UCSD-AML1 (cell line): ENCODE results near the gene CPT1C.

Experiments
- DNase-seq: peaks from one replicate; lab custom pipeline; 2025; ENCODE audit not compliant: unreplicated experiment; lab: John Stamatoyannopoulos, UW

The CPT1C gene

DNA sequence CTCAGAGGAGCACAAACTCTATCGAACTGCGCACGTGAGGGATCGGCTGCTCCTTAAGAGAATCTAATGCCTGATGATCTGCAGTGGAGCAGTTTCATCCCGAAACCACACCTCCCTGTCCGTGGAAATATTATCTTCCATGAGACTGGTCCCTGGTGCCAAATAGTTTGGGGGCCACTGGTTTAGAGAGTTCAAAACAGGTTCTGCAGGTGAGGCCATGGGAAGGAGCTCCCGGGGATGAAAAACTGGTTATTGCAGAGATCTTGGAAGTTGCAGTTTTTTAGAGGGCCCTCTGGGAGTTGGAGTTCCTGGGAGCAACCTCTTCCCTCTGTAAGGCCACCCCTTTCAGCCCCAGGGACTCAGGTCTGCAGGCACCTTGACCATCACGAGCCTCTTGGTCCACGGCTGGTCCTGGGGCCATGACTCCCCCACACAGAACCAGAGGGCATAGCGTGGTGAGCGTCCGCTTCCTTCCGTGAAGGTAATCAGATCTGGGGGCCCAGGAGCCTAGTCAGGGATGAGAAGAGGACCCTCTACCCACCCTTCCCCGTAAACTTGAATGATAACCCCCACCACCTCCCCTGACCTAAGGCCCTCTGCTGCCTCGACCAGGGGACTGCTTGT is 30.5 kb upstream of the CPT1C start:
- DNase-seq, result no peak

GRCh38 chr19:49662011-49662410 is 28.9 kb upstream of the CPT1C start:
- no peak for DNase-seq

DNA sequence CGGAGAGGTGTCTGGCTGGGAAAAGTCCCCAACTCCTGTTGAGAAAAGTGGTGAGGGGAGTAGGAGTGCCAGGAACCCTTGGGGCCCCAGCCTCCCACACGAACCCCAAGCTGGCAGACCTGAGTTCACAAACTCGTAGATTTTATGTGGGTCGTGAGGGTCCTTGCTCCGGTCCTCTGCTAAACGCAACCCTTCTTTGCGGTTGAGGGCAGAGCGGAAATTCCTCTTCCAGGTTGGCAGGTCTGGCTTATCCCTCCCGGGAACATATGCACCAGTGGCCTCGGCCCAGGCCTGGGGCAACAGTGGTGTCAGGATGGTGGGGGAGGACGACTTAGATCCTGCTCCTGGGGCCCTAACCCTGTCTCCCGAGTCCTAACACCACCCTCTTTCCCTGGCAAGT is 27.7 kb upstream of the CPT1C start:
- no peak for DNase-seq

GRCh38 chr19:49664171-49665035 is 26.5 kb upstream of the CPT1C start:
- DNase-seq, result peak; percentile 85

- DNase-seq, result no peak
Measured at GRCh38 chr19:49665036-49665350, 25.9 kb upstream of the CPT1C start.

DNA sequence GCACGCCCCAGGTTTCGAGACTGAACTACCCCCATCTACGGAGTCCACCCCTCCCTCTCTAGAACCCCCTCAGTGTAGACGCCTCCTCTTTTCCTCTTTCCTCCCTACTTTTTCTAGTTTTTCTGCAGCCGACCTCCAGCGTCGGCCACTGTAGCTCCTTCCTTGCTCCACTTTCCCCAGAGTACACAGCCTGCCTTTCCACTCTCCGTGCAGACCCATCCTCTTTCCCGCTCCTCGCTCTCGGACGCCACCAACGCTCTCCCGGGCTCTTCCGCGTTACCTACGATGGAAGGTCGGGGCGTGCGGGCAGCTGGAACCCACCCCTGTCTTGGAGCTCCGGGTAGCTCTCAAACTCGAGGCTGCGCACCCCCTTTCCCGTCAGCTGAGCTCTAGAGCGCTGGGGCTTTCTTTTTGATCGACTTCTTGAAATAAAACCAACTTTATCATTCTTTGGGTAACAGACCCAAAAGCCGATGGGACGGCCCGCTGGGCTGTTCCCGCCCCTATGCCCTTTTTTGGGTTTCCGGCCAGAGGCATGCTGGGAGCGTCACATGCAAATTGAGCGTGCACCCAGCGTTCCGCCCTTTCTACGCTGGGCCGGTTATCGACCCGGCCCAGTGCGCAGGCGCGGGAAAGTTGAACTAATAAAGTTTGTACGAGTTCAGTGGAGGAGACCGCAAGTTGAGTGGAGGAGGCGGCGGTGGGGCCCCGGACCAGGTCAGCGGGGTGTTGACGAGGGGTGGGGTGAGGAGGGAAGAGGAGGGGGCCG is 25.4 kb upstream of the CPT1C start, which contains the start of the genes BCL2L12 and IRF3:
BCL2L12 (plus strand) TSS at position 583 of the 769 bp plus-strand sequence. CDS start 760 bp downstream, outside the sequence.
IRF3 (minus strand) TSS at position 507 of the 769 bp plus-strand sequence. CDS start 1,019 bp downstream, outside the sequence.
- peak; percentile 96 for DNase-seq

DNA sequence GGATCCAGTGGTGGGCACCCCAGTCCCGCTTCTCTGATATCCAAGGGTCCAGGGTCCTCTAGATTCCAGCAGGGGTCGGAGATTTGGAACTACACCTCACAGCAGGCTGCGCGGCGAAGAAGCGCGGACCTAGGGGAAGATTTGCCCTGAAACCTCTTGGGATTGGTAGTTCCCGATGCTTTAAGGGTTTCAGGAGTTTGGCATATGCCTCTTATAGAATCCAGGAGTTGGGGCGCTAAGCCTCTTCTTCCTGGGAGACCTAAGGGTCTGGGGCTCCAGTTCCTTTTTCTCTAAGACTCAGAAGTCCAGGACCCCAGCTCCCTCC is 24.8 kb upstream of the CPT1C start:
- DNase-seq, result no peak

DNA sequence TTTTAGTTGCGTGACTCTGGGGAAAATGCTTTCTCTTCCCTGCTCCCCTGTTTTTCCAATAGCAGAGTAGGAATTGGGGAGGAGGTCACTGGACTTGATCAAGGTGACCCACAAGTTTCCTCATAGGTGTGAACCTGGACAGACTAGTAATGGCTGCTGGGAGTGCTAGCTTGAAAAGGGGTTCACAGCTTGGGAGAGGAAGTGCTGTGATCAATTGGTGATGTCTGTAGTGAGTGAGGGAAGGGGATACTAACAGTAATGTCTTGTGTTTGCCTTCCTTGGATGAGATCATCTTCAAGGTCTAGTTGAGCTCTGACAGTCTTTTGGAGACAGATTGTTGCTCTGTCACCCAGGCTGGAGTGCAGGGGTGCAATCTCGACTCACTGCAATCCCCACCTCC is 23.4 kb upstream of the CPT1C start:
- no peak for DNase-seq

DNA sequence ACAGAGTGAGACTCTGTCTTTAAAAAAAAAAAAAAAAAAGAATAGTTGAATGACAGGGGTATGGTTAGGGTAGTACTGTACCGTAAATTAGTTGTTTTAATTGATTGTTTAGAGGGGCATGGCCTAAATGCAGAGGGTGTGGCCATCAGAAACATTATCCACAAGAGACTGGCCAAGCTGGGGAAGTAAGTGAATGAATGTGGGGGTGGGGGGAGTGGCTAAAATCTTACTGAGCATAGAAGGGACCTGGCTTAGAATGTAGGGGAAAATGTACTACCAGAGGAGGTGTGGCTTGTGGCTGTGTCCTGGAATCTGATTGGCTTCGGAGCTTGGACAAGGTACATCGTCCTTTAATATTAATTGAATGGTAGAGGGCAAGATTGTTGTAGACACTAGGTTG is 21.4 kb upstream of the CPT1C start:
- no peak for DNase-seq

DNA sequence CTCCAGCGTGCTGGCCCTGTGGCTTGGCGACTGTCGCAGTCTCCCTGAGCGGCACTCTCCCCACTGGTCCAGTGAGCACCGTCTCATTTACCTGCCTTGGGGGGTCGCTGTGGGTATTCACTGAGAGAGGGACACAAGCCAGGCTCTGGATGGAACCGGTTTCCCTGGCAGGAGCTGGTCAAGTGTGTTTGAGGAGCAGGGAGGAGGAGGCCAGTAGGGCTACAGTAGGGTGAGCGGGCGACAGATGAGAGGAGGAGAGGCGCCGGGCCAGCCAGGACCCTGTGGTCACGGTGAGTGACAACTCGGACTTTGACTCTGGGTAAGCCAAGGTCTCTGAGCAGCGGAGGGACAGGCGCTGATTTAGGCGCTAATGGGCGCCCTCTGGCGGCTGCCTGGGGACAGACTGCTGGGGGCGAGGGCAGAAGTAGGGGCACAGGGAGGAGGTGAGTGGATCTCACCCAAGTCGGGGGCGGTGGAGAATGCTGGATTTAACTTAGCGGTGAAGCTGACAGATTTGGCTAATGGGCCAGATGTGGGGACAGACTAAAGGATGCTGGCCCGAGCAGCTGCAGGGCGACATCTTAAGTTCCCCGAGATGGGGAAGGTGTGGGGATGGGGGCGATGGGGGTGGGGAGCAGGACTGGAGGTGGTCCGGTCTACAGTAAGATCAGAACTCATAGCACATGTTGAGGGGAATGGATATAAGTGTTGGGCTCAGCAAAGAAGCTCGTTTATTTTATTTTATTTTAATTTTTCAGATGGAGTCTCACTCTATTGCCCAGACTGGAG is 18.6 kb upstream of the CPT1C start:
- DNase-seq, result peak; percentile 64

DNA sequence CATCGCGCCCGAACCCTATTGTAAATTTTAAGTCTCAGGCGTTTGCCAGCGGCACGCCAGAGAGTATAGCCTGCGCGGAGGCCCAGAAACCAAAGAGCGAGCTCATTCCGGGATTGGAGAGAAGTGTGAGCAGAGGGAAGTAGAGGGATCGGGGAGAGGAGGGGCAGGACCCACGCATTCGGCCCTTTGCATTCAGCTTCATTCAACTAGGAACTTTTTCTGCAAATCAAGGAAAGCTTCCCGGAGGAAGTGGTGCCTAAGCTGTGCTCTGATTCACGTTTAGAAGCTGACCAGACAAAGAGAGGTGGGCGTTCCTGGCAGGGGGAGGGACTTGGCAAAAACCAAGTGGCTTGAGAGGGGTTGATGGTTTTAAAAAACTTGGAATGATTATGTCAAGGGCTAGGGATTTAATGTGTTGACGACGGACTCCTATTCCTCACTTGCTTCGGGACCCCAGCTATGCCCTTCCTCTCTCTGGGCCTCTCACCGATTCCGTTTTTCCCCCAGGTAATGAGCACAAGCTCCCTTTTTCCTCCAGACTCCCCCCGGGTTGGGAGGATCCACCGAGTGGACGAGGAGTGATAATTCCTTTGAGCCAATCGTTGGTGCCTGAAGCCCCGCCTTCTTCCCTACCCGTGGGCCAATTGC is 14.7 kb upstream of the CPT1C start:
- no peak for DNase-seq

GRCh38 chr19:49676784-49677230 is 14.1 kb upstream of the CPT1C start:
- peak; percentile 100 for DNase-seq

DNA sequence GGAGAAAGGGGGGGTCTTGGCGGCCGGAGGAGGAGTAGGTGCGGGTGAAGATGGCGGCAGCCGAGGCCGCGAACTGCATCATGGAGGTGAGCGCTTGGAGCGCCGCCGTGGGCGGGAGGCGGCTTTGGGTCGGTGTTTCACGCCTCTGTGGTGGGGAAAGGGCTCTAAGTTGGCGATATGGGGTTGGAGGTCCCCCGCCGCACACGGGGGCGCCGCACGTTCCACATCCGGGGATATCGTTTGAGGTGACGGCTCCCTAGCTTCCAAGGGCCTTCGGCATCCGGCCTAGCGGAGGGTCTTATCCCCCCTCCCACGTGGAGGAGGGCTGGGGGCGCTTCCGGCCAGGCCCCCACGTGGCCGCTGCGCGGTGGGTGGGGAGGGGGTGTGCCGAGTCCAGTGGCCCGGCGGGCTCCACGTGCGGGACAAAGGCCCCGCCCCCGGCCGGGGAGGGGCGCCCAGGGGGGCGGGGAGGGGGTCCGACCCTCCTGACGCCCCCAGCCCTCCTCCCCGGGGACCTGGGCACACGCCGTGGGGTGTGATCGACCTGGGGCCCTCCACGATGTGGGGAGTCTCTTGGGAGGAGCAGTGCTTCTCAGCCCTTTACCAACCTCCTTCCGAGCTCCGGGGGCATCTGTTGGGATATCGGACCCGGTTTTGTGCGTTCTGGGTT is 13.6 kb upstream of the CPT1C start, which contains the start of gene PRMT1:
PRMT1 (plus strand) TSS at position 41 of the 670 bp plus-strand sequence; CDS start at position 51, 10 bp downstream.
- DNase-seq, result peak; percentile 66

DNA sequence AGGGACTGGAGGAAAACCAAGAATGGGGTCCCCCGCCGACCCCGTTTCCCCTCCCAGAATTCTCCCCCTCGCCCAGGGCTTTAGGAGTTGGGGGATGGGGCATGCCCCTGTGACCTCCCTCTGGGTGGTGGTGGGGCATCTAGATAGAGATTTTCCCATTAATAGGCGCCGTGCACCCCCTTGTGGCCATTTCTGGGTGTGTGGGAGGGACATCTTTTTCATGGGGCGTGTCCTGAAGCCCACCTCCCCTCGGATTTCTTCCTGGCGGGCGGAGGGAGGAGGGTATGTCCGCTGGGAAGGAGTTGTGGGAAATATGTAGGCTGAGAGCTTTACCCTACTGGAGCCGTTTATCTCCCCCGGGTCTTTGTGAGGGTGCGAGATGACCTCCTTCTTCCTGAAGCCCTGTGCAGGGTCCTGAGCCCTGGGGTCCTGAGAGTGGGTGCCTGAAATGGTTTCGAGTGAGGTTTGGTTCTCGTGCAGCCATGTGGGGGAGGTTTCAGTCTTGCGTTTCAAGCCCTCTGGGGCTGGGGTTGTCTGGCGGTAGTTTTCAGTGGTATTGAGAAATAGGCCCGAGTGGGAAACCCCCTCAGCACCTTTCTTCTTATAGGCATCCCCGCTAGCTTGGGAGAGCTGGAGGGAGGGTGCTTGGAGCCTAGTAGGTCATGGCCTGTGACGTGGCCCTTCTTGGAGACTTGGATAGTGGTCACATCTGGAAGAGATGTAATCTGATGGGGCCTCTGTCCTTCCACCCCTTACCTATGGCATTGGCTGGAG is 12.8 kb upstream of the CPT1C start:
- DNase-seq, result peak; percentile 80

- no peak for DNase-seq
Measured at GRCh38 chr19:49678985-49679770, 11.7 kb upstream of the CPT1C start.

GRCh38 chr19:49679771-49680413 is 11.0 kb upstream of the CPT1C start:
- no peak for DNase-seq

DNA sequence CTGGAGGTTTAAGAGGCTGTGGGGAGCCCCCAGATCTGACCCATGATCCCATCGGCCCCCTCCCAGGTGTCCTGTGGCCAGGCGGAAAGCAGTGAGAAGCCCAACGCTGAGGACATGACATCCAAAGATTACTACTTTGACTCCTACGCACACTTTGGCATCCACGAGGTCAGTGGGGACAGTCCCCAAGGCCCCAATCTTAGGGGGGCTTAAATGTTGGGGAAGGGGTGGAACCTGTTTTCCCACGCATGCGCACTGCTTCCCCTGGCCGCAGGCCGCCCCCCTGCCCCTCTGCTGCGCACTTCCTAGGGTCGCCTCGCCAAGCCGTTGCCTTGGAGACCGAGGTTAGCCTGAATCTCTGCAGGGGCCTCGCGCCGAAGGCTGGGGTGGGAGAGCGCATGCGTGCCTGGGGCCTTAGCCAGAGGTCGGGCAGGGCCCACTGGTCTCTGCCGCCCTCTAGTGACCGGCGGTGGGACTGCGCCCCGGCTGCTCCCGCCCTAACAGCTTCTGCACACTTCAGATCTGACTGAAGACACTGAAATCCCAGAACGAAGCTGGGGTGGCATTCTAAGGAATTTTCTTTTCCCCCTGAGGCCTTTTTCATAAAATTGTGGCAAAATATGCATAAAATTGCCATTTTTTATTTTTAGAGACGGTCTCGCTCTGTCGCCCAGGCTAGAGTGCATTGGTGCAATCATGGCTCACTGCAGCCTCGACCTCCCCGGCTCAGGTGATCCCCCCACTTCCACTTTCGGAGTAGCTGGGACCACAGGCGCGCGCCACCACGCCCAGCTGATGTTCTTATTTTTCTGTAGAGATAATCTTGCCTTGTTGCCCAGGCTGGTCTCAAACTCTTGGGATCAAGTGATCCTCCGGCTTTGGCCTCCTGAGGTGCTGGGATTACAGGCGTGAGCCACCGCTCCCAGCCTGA is 10.2 kb upstream of the CPT1C start:
- DNase-seq, result peak; percentile 89
